Germinal center (tissue), 1 donor: Measurements from ENCODE around the gene ASS1.

Experiments used
- DNase-seq: peaks from one replicate; pipeline ENCODE4 v3.0.0; 2012; ENCODE audit warnings: mixed read lengths, low spot score

The ASS1 gene

GRCh38 chr9:130454096-130454811 is 9.5 kb downstream of the ASS1 start:
- DNase-seq: no peak

- DNase-seq: no peak
Measured at GRCh38 chr9:130454812-130455325, 10.1 kb downstream of the ASS1 start.

- no peak for DNase-seq
Measured at GRCh38 chr9:130458027-130458803, 13.5 kb downstream of the ASS1 start.

GRCh38 chr9:130458804-130459067 is 14.0 kb downstream of the ASS1 start:
- no peak for DNase-seq

- no peak for DNase-seq
Measured at GRCh38 chr9:130459151-130459550, 14.4 kb downstream of the ASS1 start.

- DNase-seq: no peak
Measured at GRCh38 chr9:130459941-130460669, 15.3 kb downstream of the ASS1 start.

GRCh38 chr9:130461218-130461630 is 16.5 kb downstream of the ASS1 start:
- DNase-seq: peak; percentile 75

- DNase-seq: no peak
Measured at GRCh38 chr9:130461731-130462130, 17.0 kb downstream of the ASS1 start.

- DNase-seq: no peak
Measured at GRCh38 chr9:130462685-130463540, 18.2 kb downstream of the ASS1 start.

GRCh38 chr9:130463763-130464745 is 19.3 kb downstream of the ASS1 start:
- DNase-seq: no peak

GRCh38 chr9:130465383-130466096 is 20.8 kb downstream of the ASS1 start:
- DNase-seq: no peak

- DNase-seq: no peak
Measured at GRCh38 chr9:130466537-130467217, 21.9 kb downstream of the ASS1 start.

GRCh38 chr9:130467316-130467715 is 22.6 kb downstream of the ASS1 start:
- no peak for DNase-seq

GRCh38 chr9:130468566-130468965 is 23.8 kb downstream of the ASS1 start:
- DNase-seq: no peak

GRCh38 chr9:130470269-130470668 is 25.5 kb downstream of the ASS1 start:
- DNase-seq: no peak

GRCh38 chr9:130470950-130471349 is 26.2 kb downstream of the ASS1 start:
- no peak for DNase-seq

GRCh38 chr9:130471411-130472183 is 26.8 kb downstream of the ASS1 start:
- DNase-seq: no peak

- DNase-seq: no peak
Measured at GRCh38 chr9:130472184-130472705, 27.5 kb downstream of the ASS1 start.
